Measurements from ENCODE around the gene RNF214.
"Not testable (repeated sequence)": the region's sequence is repeated elsewhere in the genome, so short reads cannot be mapped to it uniquely, and the experiment has no call there.

Gene RNF214

GRCh38 chr11:117230286-117230961 lies 2.0 kb upstream of the RNF214 start:
- no peaks in the 10 kb centered on the region for H3K9me3 Mint-ChIP-seq
- peaks cover 37% of the 10 kb centered on the region for H3K36me3 Mint-ChIP-seq (ENCODE audit: low read depth)
- peak overlapping the region; percentile 91 for H3K4me3 Mint-ChIP-seq
- H3K27me3 Mint-ChIP-seq (ENCODE audit: low read depth) = no peaks in the 10 kb centered on the region
- H3K4me1 Mint-ChIP-seq (ENCODE audit: low read depth) = peaks cover 50% of the 10 kb centered on the region
- H3K27ac Mint-ChIP-seq = peak overlapping the region; percentile 96

GRCh38 chr11:117230999-117231841 lies 1.3 kb upstream of the RNF214 start:
- peaks cover 36% of the 10 kb centered on the region for H3K36me3 Mint-ChIP-seq (ENCODE audit: low read depth)

GRCh38 chr11:117231842-117232091 lies 704 bp upstream of the RNF214 start, which contains the start of gene PCSK7:
TSS of gene PCSK7 (minus strand) at chr11:117232073. CDS start at chr11:117229844, 2,229 bp downstream.
- Mint-ChIP-seq H3K27ac (peak within 1 kb of the TSS; percentile 99), H3K4me3 (peak within 1 kb of the TSS; percentile 96), H3K27me3 (ENCODE audit: low read depth) (no peaks in the 10 kb centered on the region), H3K4me1 (ENCODE audit: low read depth) (peaks cover 45% of the 10 kb centered on the region), H3K36me3 (ENCODE audit: low read depth) (peaks cover 30% of the 10 kb centered on the region), H3K9me3 (no peaks in the 10 kb centered on the region)

More at GRCh38 chr11:117230999-117231841, 1.3 kb upstream of the RNF214 start:
- Mint-ChIP-seq H3K4me3 (peak overlapping the region; percentile 91), H3K4me1 (ENCODE audit: low read depth) (peaks cover 50% of the 10 kb centered on the region), H3K27me3 (ENCODE audit: low read depth) (no peaks in the 10 kb centered on the region), H3K27ac (peak overlapping the region; percentile 96), H3K9me3 (no peaks in the 10 kb centered on the region)

DNA sequence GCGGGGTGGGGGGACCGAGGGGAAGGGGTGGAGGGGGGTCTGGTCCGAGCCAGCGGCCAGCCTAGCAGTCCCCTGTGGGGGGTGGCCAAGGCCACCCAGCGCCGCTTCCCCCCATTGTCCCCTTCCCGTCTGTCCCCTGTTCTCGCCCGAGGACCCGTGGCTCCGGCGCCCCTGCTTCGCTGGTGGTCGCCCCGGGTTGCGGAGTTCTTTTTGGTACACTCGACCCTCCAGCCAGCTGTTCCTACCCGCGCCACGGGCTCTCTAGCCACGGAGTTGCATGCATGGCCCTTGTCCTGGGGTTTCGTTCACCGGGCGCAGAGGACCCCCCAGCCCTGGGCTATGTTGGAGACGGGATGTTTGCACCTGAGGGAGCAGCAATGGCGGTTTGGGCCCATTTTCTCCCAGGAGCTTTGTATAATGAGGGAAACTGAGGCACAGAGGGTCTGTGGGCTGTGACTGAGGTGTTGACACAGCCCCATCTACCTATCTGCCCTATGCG lies 489 bp downstream of the RNF214 start:
- peak overlapping the region; percentile 80 for H3K4me3 Mint-ChIP-seq
- peaks cover 40% of the 10 kb centered on the region for H3K4me1 Mint-ChIP-seq (ENCODE audit: low read depth)
- peaks cover 22% of the 10 kb centered on the region for H3K36me3 Mint-ChIP-seq (ENCODE audit: low read depth)

GRCh38 chr11:117238221-117238620 lies 5.8 kb downstream of the RNF214 start:
- H3K27me3 Mint-ChIP-seq (ENCODE audit: low read depth) = no peaks in the 10 kb centered on the region
- peaks cover 12% of the 10 kb centered on the region for H3K4me1 Mint-ChIP-seq (ENCODE audit: low read depth)
- no peaks in the 10 kb centered on the region for H3K9me3 Mint-ChIP-seq
- H3K36me3 Mint-ChIP-seq (ENCODE audit: low read depth) = peaks cover 10% of the 10 kb centered on the region
- H3K4me3 Mint-ChIP-seq = no peak overlapping the region
- H3K27ac Mint-ChIP-seq = no peak overlapping the region

More for the DNA sequence above, 489 bp downstream of the RNF214 start:
- Mint-ChIP-seq H3K27ac (peak overlapping the region; percentile 75), H3K9me3 (no peaks in the 10 kb centered on the region), H3K27me3 (ENCODE audit: low read depth) (no peaks in the 10 kb centered on the region)

DNA sequence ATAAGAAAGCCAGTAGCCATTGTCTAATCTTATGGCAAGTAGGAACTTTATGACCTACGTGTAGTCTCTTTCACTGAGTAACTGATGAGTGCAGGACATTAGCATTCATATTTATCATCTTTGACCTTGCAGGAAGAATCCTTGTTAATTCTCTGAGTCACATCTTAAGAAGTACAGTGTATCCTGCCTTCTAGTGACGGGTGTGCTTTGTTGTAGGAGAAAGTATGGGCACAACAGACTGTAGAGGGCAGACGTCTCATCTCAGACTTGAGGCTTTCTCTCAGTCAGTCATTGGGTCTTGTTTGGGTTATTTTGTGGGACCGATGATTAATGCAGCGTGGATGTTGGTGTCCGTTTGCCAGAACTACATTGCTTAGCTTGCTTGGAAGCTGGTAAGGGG lies 6.8 kb downstream of the RNF214 start:
- H3K9me3 Mint-ChIP-seq = no peaks in the 10 kb centered on the region
- peaks cover 11% of the 10 kb centered on the region for H3K36me3 Mint-ChIP-seq (ENCODE audit: low read depth)
- H3K4me3 Mint-ChIP-seq = no peak overlapping the region
- peaks cover 1% of the 10 kb centered on the region for H3K4me1 Mint-ChIP-seq (ENCODE audit: low read depth)
- no peak overlapping the region for H3K27ac Mint-ChIP-seq
- no peaks in the 10 kb centered on the region for H3K27me3 Mint-ChIP-seq (ENCODE audit: low read depth)

DNA sequence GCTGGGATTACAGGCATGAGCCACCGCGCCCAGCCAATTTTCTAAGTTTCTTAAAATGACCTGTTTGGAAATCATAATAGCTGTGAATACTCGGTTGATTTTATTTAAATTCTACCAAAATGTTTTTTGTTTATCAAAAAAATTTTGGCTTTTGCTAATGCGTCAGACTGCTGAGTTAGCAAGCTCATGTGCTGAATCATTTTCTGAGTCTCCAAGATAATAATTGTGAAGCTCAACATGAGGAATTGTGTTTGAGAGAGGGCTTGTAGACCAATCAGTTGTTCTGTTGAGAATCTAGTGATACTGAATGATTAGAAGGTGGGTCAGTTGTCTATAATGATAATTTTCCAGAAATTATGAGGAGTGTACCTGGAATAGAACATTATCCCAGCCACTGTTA lies 15.9 kb downstream of the RNF214 start:
- Mint-ChIP-seq H3K27me3 (ENCODE audit: low read depth) (no peaks in the 10 kb centered on the region), H3K27ac (no peak overlapping the region), H3K4me3 (no peak overlapping the region), H3K9me3 (no peaks in the 10 kb centered on the region), H3K36me3 (ENCODE audit: low read depth) (peaks cover 24% of the 10 kb centered on the region), H3K4me1 (ENCODE audit: low read depth) (no peaks in the 10 kb centered on the region)

DNA sequence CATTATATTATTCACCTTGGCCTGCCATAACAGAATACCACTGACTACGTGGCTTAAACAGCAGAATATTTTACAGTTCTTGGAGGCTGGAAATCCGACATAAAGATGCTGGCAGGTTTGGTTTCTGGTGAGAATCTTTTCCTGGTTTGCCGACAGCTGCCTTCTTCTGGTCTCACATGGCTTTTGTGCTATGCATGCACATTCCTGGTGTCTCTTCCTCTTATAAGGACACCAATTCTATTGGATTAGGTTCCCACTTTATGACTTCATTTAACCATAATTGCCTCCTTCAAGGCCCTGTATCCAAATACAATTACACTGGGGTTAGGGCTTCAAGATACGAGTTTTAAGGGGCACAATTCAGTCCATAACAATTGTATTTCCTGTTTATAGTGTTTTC lies 17.1 kb downstream of the RNF214 start:
- H3K27ac Mint-ChIP-seq = no peak overlapping the region
- H3K9me3 Mint-ChIP-seq = no peaks in the 10 kb centered on the region
- no peaks in the 10 kb centered on the region for H3K4me1 Mint-ChIP-seq (ENCODE audit: low read depth)
- no peaks in the 10 kb centered on the region for H3K27me3 Mint-ChIP-seq (ENCODE audit: low read depth)
- H3K4me3 Mint-ChIP-seq = no peak overlapping the region
- peaks cover 22% of the 10 kb centered on the region for H3K36me3 Mint-ChIP-seq (ENCODE audit: low read depth)

DNA sequence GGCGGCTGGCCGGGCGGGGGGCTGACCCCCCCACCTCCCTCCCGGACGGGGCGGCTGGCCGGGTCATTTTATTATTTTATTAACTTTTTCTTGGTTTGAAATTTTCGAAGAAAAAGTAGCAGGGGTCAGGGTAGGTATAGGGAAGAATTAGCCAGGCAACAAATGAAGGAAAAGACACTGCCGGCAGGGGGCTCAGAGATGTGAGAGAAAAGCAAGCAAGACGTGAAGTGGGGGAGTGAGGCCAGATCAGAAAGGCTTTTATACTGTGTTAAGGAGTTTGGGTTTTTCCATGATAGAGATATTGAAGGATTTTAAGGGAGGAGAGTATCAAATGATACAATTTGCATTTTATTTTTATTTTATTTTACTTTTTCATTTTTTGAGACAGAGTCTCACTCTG lies 19.0 kb downstream of the RNF214 start:
- no peaks in the 10 kb centered on the region for H3K27me3 Mint-ChIP-seq (ENCODE audit: low read depth)
- no peaks in the 10 kb centered on the region for H3K4me1 Mint-ChIP-seq (ENCODE audit: low read depth)
- H3K4me3 Mint-ChIP-seq = no peak overlapping the region
- peak overlapping the region; percentile 19 for H3K27ac Mint-ChIP-seq
- H3K9me3 Mint-ChIP-seq = no peaks in the 10 kb centered on the region
- H3K36me3 Mint-ChIP-seq (ENCODE audit: low read depth) = peaks cover 19% of the 10 kb centered on the region

DNA sequence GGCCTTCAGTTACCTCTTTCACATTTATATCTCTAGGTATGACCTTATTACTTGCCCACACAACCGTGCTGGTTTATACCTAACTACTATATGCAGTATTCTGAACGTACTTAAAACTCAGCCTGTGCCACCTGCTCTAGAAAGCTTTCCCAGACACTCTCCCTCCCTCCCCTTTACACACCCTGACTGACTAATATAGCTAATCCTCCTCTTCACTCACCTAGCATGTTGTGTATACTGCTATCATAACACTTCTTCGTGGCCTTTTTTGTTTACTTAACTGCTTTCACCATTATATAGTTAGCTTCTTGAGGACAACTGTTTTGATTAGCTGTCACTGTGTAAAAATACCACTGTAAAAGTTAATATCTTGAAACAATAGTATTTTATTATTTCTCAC lies 23.5 kb downstream of the RNF214 start:
- H3K36me3 Mint-ChIP-seq (ENCODE audit: low read depth) = peaks cover 5% of the 10 kb centered on the region
- H3K9me3 Mint-ChIP-seq = no peaks in the 10 kb centered on the region
- H3K27ac Mint-ChIP-seq = no peak overlapping the region
- H3K4me1 Mint-ChIP-seq (ENCODE audit: low read depth) = no peaks in the 10 kb centered on the region
- no peak overlapping the region for H3K4me3 Mint-ChIP-seq
- no peaks in the 10 kb centered on the region for H3K27me3 Mint-ChIP-seq (ENCODE audit: low read depth)

- Mint-ChIP-seq H3K9me3 (no peaks in the 10 kb centered on the region), H3K27ac (no peak overlapping the region), H3K27me3 (ENCODE audit: low read depth) (no peaks in the 10 kb centered on the region), H3K4me1 (ENCODE audit: low read depth) (no peaks in the 10 kb centered on the region), H3K36me3 (ENCODE audit: low read depth) (peaks cover 4% of the 10 kb centered on the region), H3K4me3 (no peak overlapping the region)
These were observed 24.1 kb downstream of the RNF214 start for GRCh38 chr11:117256573-117256972.

DNA sequence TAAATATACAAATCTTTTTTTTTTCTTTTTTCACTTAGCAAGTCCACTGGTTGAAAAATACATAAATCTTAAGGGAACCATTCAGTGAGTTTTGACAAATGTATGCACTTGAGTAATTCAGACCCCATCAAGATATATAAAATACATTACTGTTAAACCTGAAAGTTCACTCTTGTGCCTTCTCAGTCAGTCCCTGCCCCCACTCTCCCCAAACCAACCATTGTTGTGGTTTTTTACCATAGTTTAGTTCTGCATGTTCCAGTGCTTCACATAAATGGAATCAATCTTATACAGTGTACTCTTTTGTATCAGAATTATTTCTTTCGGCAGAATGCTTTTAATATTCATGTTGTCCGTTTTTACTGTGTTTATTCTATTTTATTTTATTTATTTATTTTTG lies 26.1 kb downstream of the RNF214 start:
- Mint-ChIP-seq H3K27me3 (ENCODE audit: low read depth) (no peaks in the 10 kb centered on the region), H3K4me3 (no peak overlapping the region), H3K4me1 (ENCODE audit: low read depth) (no peaks in the 10 kb centered on the region), H3K36me3 (ENCODE audit: low read depth) (peaks cover 7% of the 10 kb centered on the region), H3K9me3 (no peaks in the 10 kb centered on the region), H3K27ac (no peak overlapping the region)

DNA sequence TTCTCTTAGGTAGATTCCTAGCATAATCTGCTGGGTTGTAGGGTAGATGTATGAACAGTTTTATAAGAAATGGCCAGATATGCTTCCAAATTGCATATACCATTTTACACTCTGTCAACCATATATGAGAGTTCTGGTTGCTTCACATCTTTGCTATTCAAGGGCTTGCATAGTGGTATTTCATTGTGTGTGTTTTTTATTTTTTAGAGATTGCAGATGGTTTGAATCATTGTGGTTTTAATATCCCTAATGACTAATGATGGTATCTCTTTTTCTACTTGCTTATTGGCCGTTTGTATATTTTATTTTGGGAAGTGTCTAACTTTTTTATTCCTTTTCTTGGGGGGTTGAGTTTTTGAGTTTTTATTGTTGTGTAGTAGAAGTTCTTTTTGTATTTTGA lies 26.9 kb downstream of the RNF214 start:
- Mint-ChIP-seq H3K4me3 (no peak overlapping the region), H3K4me1 (ENCODE audit: low read depth) (no peaks in the 10 kb centered on the region), H3K27ac (no peak overlapping the region), H3K36me3 (ENCODE audit: low read depth) (peaks cover 7% of the 10 kb centered on the region), H3K9me3 (no peaks in the 10 kb centered on the region), H3K27me3 (ENCODE audit: low read depth) (no peaks in the 10 kb centered on the region)

DNA sequence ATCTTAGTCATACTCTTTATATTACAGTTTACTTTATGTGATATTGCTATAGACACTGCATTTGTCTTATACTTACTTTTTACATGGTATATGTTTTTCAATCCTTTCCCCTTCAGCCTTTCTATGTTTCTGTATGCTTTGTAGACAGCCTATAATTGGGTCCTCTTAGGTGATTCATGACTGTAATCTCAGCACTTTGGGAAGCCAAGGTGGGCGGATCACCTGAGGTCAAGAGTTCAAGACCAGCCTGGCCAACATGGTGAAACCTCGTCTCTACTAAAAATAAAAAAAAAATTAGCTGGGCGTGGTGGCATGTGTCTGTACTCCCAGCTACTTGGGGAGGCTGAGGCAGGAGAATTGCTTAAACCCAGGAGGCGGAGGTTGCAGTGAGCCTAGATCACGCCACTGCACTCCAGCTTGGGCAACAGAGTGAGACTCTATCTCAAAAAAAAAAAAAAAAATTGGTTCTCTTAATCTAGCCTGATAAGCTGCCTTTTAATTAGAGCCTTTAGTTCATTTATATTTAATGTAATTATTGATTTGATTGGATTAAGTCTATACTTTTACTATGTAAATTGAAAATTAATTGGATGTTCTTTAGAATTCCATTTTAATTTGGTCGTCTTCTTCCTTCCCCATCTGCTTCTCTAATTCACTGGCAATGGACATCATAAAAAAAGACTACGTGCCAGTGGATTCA lies 32.3 kb downstream of the RNF214 start:
- not testable (repeated sequence) for H3K4me1 Mint-ChIP-seq (ENCODE audit: low read depth); H3K4me3 Mint-ChIP-seq; H3K36me3 Mint-ChIP-seq (ENCODE audit: low read depth); H3K27me3 Mint-ChIP-seq (ENCODE audit: low read depth); H3K27ac Mint-ChIP-seq; H3K9me3 Mint-ChIP-seq

- Mint-ChIP-seq H3K9me3 (no peaks in the 10 kb centered on the region), H3K4me1 (ENCODE audit: low read depth) (no peaks in the 10 kb centered on the region), H3K4me3 (no peak overlapping the region), H3K27me3 (ENCODE audit: low read depth) (no peaks in the 10 kb centered on the region), H3K36me3 (ENCODE audit: low read depth) (peaks cover 7% of the 10 kb centered on the region), H3K27ac (no peak overlapping the region)
These were observed 33.3 kb downstream of the RNF214 start for GRCh38 chr11:117265745-117266144.

All from T-helper 1 cell treated with Interleukin-12 subunit alpha and Interleukin-12 subunit beta and Interleukin-4 antibody, amounts not matched to agents 30 μg/mL and 1 μg/mL, for 36 hours (primary cell).